Measurements from ENCODE around the gene CAP2. TPM values are rescaled to one million over a fixed set of nuclear protein-coding genes. Genes with fewer than 3 reads are reported as not detected.
A peak's percentile ranks its signal among the peaks of the same experiment; 100 is the strongest.
"Not testable (repeated sequence)": the region's sequence is repeated elsewhere in the genome, so short reads cannot be mapped to it uniquely, and the experiment has no call there.

Gene CAP2
- total RNA-seq, 1 experiment from 2014 or later, result not detected

DNA sequence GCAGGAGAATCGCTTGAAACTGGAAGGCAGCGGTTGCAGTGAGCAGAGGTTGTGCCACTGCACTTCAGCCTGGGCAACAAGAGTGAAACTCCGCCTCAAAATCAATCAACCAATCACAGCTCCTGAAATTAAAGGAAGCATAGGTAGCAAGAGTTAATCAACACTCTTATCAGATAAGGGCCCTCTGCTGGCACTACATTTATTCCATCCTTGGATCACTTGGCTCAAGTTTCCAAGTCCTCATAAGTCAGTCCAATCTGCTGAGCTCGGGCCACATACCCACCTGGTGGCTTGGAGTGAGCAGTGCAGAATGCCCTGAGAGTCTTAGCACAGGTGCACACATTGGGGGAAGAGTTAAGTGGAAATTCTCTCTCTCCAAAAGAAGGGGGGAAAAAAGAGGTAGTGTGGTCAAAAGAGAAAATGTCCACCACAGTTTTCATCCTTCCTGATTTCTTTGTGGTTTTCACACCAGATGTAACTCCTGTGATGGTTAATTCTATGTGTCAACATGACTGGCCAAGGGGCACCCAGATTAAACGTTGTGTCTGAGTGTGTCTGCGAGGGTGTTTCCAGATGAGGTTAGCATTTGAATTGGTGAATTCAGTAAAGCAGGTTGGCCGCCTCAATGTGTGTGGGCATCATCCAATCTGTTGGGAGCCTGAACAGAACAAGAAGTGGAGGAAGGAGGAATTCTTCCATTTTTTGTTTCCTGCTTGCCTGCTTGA is 192.5 kb downstream of the CAP2 start:
- no peaks in the 10 kb centered on the region for H3K27me3 ChIP-seq (ENCODE audit: low read length)
- H3K36me3 ChIP-seq (ENCODE audit: insufficient read depth, low read length), result no peaks in the 10 kb centered on the region
- H3K9me2 ChIP-seq (replicated peaks; ENCODE audit: insufficient read depth, low read length), result no peaks in the 10 kb centered on the region
- no peaks in the 10 kb centered on the region for H3K4me1 ChIP-seq (ENCODE audit: low read length)
- no peak overlapping the region for H3K27ac ChIP-seq (ENCODE audit: low read length)
- no peaks in the 10 kb centered on the region for H3K79me2 ChIP-seq (ENCODE audit: low read length)
- no peaks in the 10 kb centered on the region for H3K9me3 ChIP-seq (ENCODE audit: low read length)
- peak; percentile 61 for DNase-seq
- H3K9ac ChIP-seq (ENCODE audit: low read length), result no peak overlapping the region
- no peak overlapping the region for H3K4me2 ChIP-seq (ENCODE audit: low read depth, low read length, poor library complexity, severe bottlenecking)
- no peak overlapping the region for H3K4me3 ChIP-seq (ENCODE audit: low read length)
- no peaks in the 10 kb centered on the region for H4K20me1 ChIP-seq (ENCODE audit: insufficient read depth, low read depth, low read length)
- no peak overlapping the region for H2AFZ ChIP-seq (ENCODE audit: low read length)

DNA sequence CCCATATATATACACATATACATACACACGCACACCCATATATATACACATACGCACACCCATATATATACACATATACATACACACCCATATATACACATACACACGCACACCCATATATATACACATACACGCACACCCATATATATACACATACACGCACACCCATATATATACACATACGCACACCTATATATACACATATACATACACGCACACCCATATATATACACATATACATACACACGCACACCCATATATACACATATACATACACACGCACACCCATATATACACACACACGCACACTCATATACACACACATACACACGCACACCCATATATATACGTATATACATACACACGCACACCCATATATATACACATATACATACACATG is 193.2 kb downstream of the CAP2 start:
- DNase-seq; H3K27ac ChIP-seq (ENCODE audit: low read length); H3K4me3 ChIP-seq (ENCODE audit: low read length); H3K4me2 ChIP-seq (ENCODE audit: low read depth, low read length, poor library complexity, severe bottlenecking); H3K27me3 ChIP-seq (ENCODE audit: low read length); H3K4me1 ChIP-seq (ENCODE audit: low read length); H3K9ac ChIP-seq (ENCODE audit: low read length); H3K9me3 ChIP-seq (ENCODE audit: low read length); H3K36me3 ChIP-seq (ENCODE audit: insufficient read depth, low read length); H3K9me2 ChIP-seq (replicated peaks; ENCODE audit: insufficient read depth, low read length); H3K79me2 ChIP-seq (ENCODE audit: low read length); H4K20me1 ChIP-seq (ENCODE audit: insufficient read depth, low read depth, low read length); H2AFZ ChIP-seq (ENCODE audit: low read length): not testable (repeated sequence)

DNA sequence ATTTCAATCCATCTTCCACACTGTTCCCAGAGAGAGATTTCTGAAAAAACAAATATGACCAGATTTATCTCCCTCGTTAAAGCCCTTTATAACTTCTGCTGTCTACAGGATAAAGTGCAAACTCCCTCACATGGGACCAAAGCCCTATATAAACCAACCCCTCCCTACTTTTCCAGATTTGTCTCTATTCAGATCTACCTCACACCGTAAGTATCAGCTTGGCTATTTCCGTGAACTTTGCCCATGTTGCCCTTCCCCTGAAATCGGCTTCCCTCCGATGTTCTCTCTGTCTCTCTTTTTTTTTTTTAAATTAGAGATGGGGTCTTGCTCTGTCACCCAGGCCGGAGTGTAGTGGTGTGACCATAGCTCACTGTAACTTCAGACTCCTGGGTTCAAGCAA is 194.6 kb downstream of the CAP2 start:
- Histone ChIP-seq H3K4me3 (ENCODE audit: low read length) (no peak overlapping the region), H3K27ac (ENCODE audit: low read length) (no peak overlapping the region), H4K20me1 (ENCODE audit: insufficient read depth, low read depth, low read length) (no peaks in the 10 kb centered on the region), H3K4me2 (ENCODE audit: low read depth, low read length, poor library complexity, severe bottlenecking) (no peak overlapping the region), H3K4me1 (ENCODE audit: low read length) (no peaks in the 10 kb centered on the region), H3K9ac (ENCODE audit: low read length) (no peak overlapping the region), H2AFZ (ENCODE audit: low read length) (no peak overlapping the region), H3K36me3 (ENCODE audit: insufficient read depth, low read length) (no peaks in the 10 kb centered on the region), H3K79me2 (ENCODE audit: low read length) (no peaks in the 10 kb centered on the region), H3K9me2 (replicated peaks; ENCODE audit: insufficient read depth, low read length) (no peaks in the 10 kb centered on the region), H3K27me3 (ENCODE audit: low read length) (no peaks in the 10 kb centered on the region), H3K9me3 (ENCODE audit: low read length) (no peaks in the 10 kb centered on the region)
- DNase-seq, result no peak

DNA sequence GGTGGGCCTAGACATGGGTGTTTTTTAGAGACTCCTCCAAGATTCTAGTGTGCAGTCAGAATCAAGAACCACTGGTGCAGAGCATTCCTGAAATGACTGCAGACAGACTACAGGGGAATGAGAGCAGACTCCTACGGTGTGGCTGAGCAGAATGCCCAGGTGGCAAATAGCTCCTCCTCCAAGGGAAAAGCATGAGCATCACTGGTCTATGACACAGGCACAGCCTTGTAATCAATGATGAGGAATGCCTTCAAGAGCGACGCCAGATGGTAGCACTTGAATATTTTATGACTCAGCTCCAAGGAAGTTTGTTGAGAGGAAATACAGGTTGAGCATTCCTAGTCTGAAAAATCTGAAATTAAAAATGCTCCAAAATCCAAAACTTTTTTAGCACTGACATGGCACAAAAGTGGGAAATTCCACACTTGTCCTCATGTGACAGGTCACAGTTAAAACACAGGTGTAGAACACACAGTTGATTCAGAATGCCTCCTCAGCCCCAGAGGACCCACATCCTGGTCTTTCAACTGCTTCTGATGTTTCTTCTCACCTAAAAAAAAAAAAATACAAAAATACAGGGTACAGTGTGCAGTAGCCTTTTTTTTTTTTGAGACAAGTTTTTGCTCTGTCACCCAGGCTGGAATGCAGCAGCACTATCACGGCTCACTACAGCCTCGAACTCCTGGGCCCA is 196.2 kb downstream of the CAP2 start:
- H3K27ac ChIP-seq (ENCODE audit: low read length), result no peak overlapping the region
- H3K9me2 ChIP-seq (replicated peaks; ENCODE audit: insufficient read depth, low read length), result no peaks in the 10 kb centered on the region
- no peaks in the 10 kb centered on the region for H4K20me1 ChIP-seq (ENCODE audit: insufficient read depth, low read depth, low read length)
- no peaks in the 10 kb centered on the region for H3K4me1 ChIP-seq (ENCODE audit: low read length)
- no peaks in the 10 kb centered on the region for H3K9me3 ChIP-seq (ENCODE audit: low read length)
- no peak overlapping the region for H3K9ac ChIP-seq (ENCODE audit: low read length)
- no peaks in the 10 kb centered on the region for H3K36me3 ChIP-seq (ENCODE audit: insufficient read depth, low read length)
- H3K27me3 ChIP-seq (ENCODE audit: low read length), result no peaks in the 10 kb centered on the region
- no peak overlapping the region for H2AFZ ChIP-seq (ENCODE audit: low read length)
- no peak overlapping the region for H3K4me3 ChIP-seq (ENCODE audit: low read length)
- H3K4me2 ChIP-seq (ENCODE audit: low read depth, low read length, poor library complexity, severe bottlenecking), result no peak overlapping the region
- no peak for DNase-seq
- H3K79me2 ChIP-seq (ENCODE audit: low read length), result no peaks in the 10 kb centered on the region

DNA sequence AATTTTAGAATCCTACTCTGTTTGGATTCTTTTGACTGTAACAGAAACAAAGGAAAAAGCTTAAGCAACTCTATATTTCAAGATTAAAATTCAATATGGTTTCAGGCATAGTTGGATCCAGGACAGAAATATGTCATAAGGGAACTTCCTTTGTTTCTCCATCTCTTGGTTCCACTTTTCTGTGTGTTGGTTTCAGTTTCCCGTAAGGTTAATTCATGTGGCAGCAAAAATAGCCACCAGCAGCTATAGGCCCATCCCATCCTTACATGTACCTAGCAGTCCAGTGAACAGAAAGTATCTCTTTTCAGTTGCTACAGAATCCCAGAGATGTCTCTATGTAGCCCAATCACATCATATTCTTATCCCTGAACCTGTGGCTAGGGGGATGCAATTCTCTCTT is 197.9 kb downstream of the CAP2 start:
- Histone ChIP-seq H2AFZ (ENCODE audit: low read length) (no peak overlapping the region), H3K79me2 (ENCODE audit: low read length) (no peaks in the 10 kb centered on the region), H3K9ac (ENCODE audit: low read length) (no peak overlapping the region), H4K20me1 (ENCODE audit: insufficient read depth, low read depth, low read length) (no peaks in the 10 kb centered on the region), H3K4me3 (ENCODE audit: low read length) (no peak overlapping the region), H3K4me1 (ENCODE audit: low read length) (no peaks in the 10 kb centered on the region), H3K27me3 (ENCODE audit: low read length) (no peaks in the 10 kb centered on the region), H3K4me2 (ENCODE audit: low read depth, low read length, poor library complexity, severe bottlenecking) (no peak overlapping the region), H3K36me3 (ENCODE audit: insufficient read depth, low read length) (no peaks in the 10 kb centered on the region), H3K27ac (ENCODE audit: low read length) (no peak overlapping the region), H3K9me3 (ENCODE audit: low read length) (no peaks in the 10 kb centered on the region), H3K9me2 (replicated peaks; ENCODE audit: insufficient read depth, low read length) (no peaks in the 10 kb centered on the region)
- no peak for DNase-seq

DNA sequence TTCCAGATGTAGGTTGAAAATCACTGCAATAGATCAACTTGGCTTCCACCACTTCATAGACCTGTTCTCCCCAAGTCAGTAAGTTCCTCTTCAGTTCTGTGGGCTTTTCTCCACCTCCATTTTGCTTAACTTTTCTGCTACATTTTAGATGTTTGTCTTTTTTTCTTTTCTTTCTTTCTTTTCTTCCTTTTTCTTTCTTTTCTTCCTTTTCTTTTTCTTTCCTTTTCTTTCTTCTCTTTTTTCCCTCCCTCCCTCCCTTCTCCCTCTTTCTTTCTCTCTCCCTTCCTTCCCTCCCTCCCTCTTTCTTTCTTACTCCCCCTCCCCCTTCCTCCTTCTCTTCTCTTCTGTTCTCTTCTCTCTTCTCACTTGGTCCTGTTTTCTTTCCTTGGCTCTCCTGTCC is 199.9 kb downstream of the CAP2 start:
- DNase-seq, result no peak
- H2AFZ ChIP-seq (ENCODE audit: low read length), result no peak overlapping the region
- no peak overlapping the region for H3K27ac ChIP-seq (ENCODE audit: low read length)

DNA sequence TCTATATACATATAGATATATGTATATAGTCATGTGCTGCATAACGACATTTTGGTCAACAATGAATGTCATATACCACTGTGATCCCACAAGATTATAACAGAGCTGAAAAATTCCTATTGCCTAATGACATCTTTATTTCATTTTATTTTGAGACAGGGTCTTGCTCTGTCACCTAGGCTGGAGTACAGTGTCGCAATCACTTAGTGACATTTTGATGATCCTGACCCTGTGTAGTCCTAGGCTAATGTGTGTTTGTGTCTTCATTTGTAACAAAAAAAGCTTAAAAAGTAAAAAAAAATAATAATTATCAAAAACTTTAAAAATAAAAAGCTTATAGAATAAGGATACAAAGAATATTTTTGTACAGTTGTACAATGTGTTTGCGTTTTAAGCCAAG is 202.7 kb downstream of the CAP2 start:
- Histone ChIP-seq H3K4me2 (ENCODE audit: low read depth, low read length, poor library complexity, severe bottlenecking) (no peak overlapping the region), H3K9me3 (ENCODE audit: low read length) (no peaks in the 10 kb centered on the region)
- no peak for DNase-seq

More for the DNA sequence above, 199.9 kb downstream of the CAP2 start:
- no peaks in the 10 kb centered on the region for H4K20me1 ChIP-seq (ENCODE audit: insufficient read depth, low read depth, low read length)
- no peaks in the 10 kb centered on the region for H3K27me3 ChIP-seq (ENCODE audit: low read length)
- no peaks in the 10 kb centered on the region for H3K4me1 ChIP-seq (ENCODE audit: low read length)
- no peaks in the 10 kb centered on the region for H3K36me3 ChIP-seq (ENCODE audit: insufficient read depth, low read length)
- H3K9me2 ChIP-seq (replicated peaks; ENCODE audit: insufficient read depth, low read length), result no peaks in the 10 kb centered on the region
- H3K4me2 ChIP-seq (ENCODE audit: low read depth, low read length, poor library complexity, severe bottlenecking), result no peak overlapping the region
- no peak overlapping the region for H3K4me3 ChIP-seq (ENCODE audit: low read length)
- H3K79me2 ChIP-seq (ENCODE audit: low read length), result no peaks in the 10 kb centered on the region
- no peaks in the 10 kb centered on the region for H3K9me3 ChIP-seq (ENCODE audit: low read length)
- no peak overlapping the region for H3K9ac ChIP-seq (ENCODE audit: low read length)

DNA sequence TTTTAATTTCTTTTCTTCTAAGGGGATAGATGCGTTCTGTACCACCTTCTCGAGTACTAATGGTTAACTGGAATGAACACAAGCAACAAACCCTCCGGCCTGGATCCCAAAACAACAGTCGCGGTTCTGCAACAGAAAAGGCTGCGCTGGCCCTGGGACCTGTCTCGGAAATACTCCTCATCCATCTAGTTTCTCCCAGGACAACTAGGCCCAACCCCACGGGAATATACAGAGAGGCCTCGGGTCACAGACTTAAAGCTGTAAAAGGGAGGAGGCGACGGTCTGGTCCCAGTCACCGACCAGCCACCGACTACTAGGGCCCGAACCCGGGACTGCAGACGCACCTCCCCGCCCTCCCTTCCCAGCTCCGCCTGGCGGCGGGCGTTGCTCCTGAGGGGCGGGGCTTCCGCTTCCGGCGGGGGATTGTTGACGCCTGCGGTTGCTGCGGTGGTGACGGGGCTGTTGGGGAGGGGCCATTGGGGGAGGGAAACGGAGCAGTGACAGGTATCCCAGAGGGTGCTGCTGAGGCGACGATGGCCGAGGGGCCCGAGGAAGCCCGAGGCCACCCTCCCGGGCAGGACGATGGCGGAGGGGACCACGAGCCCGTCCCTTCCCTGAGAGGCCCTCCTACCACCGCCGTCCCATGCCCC is 206.6 kb downstream of the CAP2 start, which contains the start of gene FAM8A1:
FAM8A1 (plus strand) TSS at position 426 of the 650 bp plus-strand sequence; CDS start at position 534, 108 bp downstream.
- H3K4me3 ChIP-seq (ENCODE audit: low read length), result peak within 1 kb of the TSS; percentile 73
- peak; percentile 98 for DNase-seq
- no peaks in the 10 kb centered on the region for H3K9me2 ChIP-seq (replicated peaks; ENCODE audit: insufficient read depth, low read length)
- H3K27me3 ChIP-seq (ENCODE audit: low read length), result no peaks in the 10 kb centered on the region
- H3K79me2 ChIP-seq (ENCODE audit: low read length), result peaks cover 21% of the 10 kb centered on the region
- peak within 1 kb of the TSS; percentile 92 for H3K9ac ChIP-seq (ENCODE audit: low read length)
- no peaks in the 10 kb centered on the region for H4K20me1 ChIP-seq (ENCODE audit: insufficient read depth, low read depth, low read length)
- H3K27ac ChIP-seq (ENCODE audit: low read length), result peak within 1 kb of the TSS; percentile 53
- H3K4me1 ChIP-seq (ENCODE audit: low read length), result peaks cover 27% of the 10 kb centered on the region
- no peaks in the 10 kb centered on the region for H3K9me3 ChIP-seq (ENCODE audit: low read length)
- H2AFZ ChIP-seq (ENCODE audit: low read length), result peak within 1 kb of the TSS; percentile 90
- H3K4me2 ChIP-seq (ENCODE audit: low read depth, low read length, poor library complexity, severe bottlenecking), result peak within 1 kb of the TSS; percentile 95
- no peaks in the 10 kb centered on the region for H3K36me3 ChIP-seq (ENCODE audit: insufficient read depth, low read length)

More for the DNA sequence above, 202.7 kb downstream of the CAP2 start:
- Histone ChIP-seq H3K9me2 (replicated peaks; ENCODE audit: insufficient read depth, low read length) (no peaks in the 10 kb centered on the region), H3K4me1 (ENCODE audit: low read length) (peaks cover 4% of the 10 kb centered on the region; the same call in 1 of the 2 replicates), H4K20me1 (ENCODE audit: insufficient read depth, low read depth, low read length) (no peaks in the 10 kb centered on the region), H3K9ac (ENCODE audit: low read length) (no peak overlapping the region), H3K4me3 (ENCODE audit: low read length) (no peak overlapping the region), H3K27me3 (ENCODE audit: low read length) (no peaks in the 10 kb centered on the region), H3K79me2 (ENCODE audit: low read length) (peaks cover 5% of the 10 kb centered on the region; the same call in 1 of the 2 replicates), H3K36me3 (ENCODE audit: insufficient read depth, low read length) (no peaks in the 10 kb centered on the region), H3K27ac (ENCODE audit: low read length) (no peak overlapping the region), H2AFZ (ENCODE audit: low read length) (no peak overlapping the region)
